HG03175 (cell line): Measurements from ENCODE around the gene ASH1L.
"Not testable (repeated sequence)": the region's sequence is repeated elsewhere in the genome, so short reads cannot be mapped to it uniquely, and the experiment has no call there.

ENCODE experiments used
- ATAC-seq: cut with Tn5 transposase; IDR thresholded peaks from one replicate; pipeline ENCODE4 v1.9.1; 2021; ENCODE audit warnings: mild to moderate bottlenecking, moderate library complexity; ENCODE audit not compliant: unreplicated experiment

The ASH1L gene

DNA sequence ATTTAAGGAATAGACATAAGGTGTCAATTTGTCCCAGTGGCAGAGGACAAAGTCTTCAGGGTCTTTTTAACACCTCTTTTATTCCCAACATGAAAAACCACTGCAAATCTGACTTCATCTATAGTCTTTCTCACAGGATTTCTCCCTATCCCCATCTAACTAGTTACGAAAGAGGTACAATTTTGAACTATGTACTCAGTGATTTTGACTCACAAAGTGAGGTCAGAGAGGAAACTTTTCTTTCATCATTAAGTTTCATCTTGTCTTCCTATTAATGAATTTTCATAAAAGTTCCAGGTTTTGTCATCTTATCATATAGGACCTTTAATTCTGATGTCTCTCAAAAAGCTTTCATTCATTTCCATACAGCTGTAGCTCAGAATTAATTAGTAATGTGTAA is 63.3 kb downstream of the ASH1L start:
- no peak for ATAC-seq

DNA sequence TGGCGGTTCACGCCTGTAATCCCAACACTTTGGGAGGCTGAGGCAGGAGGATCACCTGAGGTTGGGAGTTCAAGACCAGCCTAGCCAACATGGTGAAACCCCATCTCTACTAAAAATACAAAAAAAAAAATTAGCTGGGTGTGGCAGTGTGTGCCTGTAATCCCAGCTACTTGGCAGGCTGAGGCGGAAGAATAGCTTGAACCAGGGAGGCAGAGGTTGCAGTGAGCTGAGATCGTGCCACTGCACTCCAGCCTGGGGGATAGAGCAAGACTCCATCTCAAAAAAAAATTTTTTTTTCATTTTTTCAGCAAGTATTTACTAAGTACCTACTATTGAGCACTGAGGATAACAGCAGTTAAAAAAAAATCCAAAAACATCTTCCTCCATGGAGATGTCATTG is 69.0 kb downstream of the ASH1L start:
- not testable (repeated sequence) for ATAC-seq

DNA sequence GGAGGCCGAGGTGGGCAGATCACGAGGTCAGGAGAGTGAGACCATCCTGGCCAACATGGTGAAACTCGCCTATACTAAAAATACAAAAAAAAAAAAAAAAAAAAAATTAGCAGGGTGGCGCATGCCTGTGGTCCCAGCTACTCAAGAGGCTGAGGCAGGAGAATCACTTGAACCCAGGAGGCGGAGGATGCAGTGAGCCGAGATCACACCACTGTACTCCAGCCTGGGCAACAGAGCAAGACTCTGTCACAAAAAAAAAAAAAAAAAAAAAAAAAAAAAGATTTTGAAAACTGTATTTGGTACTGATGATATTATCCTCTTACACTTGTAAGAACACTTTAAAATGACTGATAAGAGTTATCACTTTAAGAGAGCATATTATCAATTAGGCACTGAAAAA is 74.2 kb downstream of the ASH1L start:
- not testable (repeated sequence) for ATAC-seq

DNA sequence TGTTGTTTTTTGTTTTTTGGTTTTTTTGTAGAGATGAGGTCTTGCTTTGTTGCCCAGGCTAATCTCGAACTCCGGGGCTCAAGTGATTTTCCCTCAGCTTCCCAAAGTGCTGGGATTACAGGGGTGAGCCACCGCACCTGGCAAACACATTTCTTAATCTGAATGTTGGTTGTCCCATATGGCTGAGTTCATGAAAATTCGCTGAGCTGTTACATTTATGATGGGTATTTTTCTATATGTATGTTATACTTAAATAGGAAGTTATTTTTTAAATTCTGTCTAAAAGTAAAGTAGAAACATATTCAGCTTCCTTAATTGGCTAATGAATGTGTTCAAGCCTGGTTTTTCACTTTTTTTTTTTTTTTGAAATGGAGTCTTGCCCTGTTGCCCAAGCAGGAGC is 75.1 kb downstream of the ASH1L start:
- ATAC-seq: no peak

DNA sequence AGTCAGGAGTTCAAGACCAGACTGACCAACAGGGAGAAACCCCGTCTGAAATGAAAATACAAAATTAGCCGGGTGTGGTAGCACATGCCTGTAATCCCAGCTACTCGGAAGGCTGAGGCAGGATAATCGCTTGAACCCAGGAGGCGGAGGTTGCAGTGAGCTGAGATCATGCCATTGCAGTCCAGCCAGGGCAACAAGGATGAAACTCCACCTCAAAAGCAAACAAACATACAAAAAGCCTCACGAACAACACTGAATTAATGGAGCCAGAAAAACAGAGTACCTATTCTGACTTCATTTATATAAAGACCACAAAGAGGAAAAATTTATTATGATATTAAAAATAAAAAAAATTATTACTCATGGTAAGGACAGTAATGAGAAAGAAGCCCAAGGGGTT is 75.7 kb downstream of the ASH1L start:
- ATAC-seq: not testable (repeated sequence)

DNA sequence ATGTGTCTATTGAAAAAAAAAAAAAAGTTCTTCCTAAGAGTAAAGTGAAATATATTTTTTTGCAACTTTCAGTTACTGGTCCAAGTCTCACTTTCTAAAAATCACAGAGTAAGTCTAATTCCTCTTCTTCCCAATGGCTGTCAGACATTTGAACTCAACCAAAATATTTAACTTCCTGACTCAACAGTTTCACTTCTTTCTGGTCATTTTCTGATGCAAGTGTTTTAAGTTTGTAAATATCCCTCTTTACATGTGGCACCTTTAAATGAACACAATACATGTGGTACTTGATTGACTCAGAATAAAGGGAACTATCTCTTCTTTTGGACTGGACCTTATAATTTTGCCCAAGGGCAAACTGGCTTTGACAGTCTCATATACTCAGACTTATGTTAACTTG is 76.7 kb downstream of the ASH1L start:
- no peak for ATAC-seq

DNA sequence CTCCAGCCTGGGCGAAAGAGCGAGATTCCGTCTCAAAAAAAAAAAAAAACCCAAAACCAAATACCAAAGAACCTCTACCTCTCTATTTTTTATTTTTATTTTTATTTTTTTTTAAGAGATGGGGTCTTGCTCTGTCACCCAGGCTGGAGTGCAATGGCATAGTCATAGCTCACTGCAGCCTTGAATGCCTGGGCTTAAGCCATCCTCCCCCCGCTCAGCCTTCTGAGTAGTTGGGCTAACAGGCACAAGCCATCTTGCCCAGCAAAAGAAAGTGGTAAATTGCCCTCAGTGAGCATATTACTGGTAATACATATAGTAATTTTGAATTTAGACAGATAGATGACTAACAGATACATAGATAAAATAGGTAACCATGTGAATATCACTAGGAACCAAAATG is 77.4 kb downstream of the ASH1L start:
- ATAC-seq: no peak

DNA sequence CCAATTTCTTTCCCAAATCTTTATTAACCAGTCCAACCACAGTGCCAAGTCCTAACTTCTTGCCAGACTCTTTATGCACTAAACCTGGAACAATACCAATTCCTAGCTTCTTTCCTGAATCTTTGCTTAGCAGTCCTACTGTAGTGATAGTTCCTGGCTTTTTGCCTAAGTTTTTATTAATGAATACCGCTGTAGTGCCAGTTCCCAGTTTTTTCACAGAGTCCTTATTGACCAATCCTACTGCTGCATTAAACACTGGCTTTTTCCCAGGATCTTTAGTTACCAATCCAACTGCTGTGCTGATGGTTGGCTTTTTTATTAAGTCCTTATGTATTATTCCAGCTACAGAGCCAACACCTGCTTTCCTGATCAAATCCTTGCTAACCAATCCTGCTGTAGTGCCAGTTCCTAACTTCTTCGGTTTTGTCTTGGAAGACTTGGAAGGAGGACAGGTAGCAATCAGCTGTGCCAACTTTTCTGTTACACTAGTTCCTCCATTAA is 80.8 kb downstream of the ASH1L start:
- ATAC-seq: no peak

DNA sequence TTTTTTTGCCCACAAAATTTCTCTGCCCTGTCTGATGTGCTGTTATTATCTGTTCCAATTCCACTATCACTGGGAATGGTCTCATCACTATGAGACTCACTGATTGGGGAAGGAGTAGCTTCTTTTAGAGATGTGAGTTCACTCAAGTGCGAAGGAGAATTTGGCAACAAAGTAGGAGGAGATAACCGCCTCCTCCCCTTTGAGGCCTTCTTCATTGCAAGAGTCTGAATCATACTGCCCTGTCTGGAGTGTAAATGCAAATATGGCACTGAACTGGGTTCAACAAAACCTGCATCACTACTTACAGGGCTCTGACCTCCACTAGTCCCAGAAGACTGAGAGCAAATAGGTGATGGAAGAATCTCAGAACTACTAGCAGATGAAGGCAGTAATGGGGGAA is 83.4 kb downstream of the ASH1L start:
- ATAC-seq: no peak

DNA sequence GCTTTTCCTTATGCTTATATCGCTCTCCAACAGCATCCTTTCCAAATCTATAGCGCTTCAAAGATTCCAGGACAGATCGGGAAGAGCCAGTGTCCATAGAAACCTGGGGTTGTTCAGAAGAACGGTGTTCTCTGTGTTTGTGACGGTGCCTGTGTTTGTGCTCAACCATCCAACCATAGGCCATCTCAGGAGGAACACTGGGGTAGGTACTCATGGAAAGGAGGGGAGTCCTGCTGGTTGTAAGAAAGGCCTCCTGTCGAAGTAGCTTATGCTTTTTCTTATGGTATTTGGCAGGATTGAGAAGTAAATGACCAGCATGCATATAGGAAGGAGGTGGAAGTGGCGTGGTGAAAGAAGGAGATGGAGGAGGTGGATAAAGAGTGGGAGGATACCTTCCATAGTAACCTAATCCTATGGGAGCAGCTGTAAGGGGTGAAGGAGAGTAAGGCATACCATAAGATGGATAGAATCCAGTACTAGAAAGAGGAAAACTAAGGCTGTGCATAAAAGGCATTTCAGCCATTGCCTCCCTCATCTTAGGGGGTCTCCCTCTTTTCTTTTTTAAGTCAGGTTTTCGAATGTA is 84.2 kb downstream of the ASH1L start:
- no peak for ATAC-seq

DNA sequence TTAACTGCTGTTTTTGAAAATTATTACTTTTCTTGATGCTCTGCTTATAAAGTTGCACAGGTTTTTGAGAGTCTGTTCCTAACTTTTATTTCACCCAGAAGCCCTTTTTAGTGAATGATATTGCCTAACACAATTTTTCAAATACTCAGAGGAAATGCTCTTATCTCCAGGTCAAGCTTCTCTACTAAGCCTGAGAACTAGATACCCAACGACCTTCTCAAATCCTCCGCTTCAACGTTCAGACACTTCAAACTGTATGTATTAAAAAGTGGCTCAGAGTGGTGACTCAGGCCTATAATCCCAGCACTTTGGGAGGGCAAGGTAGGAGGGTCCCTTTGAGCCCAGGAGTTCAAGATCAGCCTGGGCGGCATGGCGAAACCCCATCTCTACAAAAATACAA is 88.5 kb downstream of the ASH1L start:
- no peak for ATAC-seq

DNA sequence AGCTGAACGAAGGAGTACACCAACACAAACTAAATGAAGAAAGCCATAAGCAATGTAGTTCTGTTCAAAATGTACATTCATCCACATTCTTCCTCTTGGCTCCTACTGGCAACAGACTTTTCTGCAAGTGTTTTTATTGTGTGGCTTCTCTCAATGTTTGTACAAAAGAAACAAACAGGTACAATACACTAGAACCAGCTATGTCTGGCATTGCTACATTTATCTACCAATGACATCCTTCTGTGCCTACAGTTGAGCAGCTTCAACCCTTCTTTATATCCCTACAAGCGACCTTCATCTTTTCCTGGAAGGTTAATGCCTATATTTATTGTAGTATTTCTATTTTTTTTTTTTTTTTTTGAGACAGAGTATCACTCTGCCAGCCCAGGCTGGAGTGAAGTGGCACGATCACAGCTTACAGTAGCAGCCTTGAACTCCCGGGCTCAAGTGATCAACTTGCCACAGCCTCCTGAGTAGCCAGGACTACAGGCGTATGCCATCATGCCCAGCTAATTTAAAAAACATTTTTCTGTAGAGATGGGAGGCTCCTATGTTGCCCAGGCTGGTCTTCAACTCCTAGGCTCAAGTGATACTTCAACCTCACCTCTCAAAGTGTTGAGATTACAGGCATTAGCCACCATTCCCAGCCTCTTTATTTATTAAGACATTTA is 89.3 kb downstream of the ASH1L start:
- no peak for ATAC-seq

DNA sequence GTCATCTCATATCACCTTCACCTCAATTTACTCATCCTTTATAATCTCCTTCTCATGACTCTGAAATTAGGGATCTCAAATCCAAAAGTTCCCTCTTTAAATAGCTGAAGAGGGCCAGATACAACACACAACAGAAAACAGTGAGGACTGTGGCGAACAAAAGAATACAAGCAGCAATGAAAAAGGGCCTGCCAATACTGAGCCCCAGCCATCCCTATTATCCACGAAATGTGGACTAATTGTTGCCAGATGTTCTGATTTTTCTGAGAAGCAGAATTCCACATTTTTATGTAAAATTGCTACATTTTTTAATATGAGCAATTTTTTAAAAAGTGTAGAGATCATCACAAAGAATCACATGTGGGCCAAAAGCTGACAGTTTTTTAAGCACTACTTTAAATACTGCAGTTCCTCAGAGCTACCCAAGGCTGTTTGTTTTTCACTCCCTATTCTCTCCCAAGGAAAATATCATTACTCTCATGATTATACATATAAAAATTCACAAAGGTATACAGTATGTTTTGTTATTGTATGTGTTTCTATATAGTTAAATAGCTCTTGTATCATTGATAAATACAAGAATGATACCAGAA is 90.0 kb downstream of the ASH1L start:
- no peak for ATAC-seq

DNA sequence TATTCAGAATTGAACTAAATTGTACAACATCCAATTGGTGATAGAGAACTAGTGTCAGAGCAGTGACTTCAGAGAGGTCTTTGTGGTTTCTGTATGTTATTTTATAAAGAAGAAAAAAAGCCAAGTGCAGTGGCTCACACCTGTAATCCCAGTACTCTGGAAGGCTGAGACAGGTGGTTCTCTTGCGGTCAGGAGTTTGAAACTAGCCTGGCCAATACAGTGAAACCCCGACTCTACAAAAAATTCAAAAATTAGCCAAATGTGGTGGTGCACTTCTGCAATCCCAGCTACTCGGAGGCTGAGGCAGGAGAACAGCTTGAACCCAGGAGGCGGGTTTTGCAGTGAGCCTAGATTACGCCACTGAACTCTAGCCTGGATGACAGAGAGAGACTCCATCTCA is 90.7 kb downstream of the ASH1L start:
- no peak for ATAC-seq

DNA sequence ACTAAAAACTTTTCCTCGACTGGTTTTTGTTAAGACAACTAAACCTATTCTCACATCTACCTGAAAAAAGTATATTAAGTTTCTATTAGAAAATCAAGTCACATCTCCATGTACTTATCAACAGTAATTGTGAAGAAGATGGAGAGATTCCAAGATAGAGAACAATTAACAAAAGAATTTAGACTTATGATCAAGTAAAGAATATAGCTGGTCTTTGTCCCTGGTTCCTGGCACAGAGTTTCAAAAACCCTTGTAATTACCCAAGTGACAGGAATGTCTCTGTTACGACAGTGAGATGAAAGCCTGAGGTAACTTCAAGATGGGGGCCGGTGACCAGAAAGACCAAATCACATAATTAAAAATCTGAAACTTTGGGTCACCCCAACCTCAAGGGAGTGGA is 91.6 kb downstream of the ASH1L start:
- no peak for ATAC-seq

DNA sequence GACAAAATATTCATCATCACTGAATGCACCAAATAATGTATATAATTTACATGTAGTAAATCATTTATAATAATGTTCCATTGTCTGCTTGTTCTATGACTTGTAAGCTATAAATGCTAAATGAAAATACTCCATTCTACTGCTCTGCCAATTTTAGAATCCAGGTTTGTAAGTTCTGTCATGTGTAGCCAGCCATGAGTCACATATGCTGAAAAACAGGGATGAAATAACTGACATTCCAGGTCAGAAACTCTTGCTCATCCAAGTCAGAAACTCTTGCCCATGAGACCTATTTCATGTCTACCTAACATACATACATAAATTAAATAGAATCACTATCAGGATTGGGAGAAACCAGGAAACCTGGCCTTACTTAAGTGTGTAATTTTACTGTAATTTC is 95.6 kb downstream of the ASH1L start:
- no peak for ATAC-seq

DNA sequence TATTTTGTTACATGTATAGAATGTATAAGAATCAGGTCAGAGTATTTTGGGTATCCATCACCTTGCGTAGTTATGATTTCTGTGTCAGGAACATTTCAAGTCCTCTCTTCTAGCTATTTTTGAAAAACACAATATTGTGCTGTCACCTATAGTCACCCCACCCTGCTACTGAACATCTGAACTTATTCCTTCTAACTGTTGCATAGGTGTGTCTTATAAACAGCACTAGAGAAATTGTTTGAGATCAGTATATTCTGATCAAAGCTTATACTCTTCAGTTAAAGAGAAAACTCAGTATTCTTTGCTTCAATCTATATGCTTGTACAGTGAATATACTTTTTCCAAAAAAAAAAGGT is 96.0 kb downstream of the ASH1L start:
- ATAC-seq: no peak

DNA sequence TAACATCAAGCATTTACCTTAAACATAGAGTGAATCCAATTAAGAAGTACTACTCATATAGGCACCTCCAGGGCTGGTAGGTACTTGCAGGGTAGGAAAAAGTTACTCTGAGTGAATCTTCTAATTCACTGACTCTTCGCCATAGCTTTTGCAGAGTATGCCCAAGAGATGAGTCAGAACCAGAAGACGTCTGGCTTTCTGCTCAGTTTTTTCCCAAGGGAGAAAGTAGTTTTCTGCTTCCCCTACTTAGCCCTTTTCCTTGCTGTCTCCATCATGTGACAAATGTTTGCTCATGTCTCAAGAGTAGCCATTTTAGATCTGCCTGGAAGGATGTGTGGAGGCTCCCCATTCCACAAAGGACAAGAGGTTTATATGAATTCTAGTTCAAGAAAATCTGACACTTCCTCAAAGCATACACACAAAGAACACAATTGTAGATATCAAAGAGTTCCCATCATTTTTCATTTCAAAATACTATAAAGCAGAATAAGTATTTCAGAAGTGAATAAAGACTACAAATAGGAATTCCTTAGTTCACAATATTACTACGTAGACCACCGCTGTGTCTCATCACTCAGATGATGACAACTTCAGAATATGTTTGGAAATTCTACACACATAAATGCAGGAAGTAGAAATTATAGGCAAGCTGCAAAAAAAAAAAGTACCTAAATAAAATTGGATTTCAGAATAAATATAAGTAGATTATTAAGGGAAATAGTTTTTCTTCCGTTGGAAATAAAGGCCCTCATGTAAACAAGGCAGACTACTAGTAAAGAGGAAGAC is 98.5 kb downstream of the ASH1L start:
- no peak for ATAC-seq

DNA sequence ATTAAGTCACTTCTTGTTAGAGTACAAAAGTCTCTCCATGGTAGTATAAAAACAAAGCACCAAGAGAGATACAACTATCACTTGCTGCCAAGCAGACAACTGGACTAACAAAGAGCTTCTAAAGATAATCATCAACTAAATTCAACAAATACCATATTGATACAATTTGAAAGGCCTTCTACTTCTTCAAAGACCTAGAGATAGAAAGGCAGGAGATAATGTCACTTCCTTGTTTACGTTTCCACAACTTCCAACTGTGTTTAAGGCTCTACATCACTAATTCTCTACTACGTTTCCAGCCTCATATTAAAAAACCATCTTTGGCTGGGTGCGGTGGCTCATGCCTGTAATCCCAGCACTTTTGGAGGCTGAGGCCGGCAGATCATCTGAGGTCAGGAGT is 104.5 kb downstream of the ASH1L start:
- no peak for ATAC-seq

DNA sequence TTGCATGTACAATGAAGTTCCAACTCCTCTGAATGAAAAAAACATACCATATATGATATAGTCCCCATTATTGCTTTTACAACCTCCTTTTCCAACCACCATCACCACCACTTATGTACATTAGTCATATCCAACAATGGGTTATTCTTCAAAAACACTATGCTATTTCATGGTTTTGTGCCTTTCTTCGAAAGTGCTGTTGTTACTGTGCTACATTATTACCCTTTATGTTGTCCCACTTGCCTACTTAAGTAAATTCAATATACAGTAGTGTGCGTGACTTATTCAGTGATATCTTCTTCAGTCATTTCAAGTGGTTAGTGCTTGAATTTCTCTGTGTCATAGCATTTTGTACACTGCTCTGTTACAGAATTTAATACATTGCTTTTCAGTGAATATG is 105.3 kb downstream of the ASH1L start:
- ATAC-seq: no peak

DNA sequence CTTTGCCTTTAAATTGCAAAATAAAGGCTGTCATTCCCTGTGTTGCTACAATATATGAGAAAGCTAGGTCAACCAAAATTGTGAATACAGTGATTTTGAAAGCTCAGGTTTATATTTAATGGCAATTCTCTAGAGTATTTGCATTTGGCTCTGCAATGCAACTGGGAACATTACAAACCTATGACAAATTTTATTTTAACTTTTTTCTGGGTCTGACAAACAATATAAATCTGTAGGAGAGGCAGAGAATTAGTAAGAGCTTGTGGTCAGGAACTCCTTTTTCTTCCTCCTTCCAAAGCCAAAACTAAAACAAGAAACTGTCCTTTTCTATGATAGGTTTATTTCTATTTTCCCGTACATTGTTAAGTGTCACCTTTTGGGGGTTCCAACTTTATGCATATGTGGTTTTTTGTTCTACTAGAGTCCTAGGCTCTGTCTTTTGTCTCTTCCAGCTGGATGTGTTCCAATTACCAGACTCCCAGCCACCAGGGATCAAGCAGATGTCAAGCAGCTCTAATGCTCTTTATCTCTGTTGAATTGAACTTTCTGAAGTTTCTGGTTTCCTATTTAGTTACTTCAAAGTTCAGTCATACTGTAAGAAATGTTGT is 106.9 kb downstream of the ASH1L start:
- no peak for ATAC-seq
